Inflammatory macrophage treated with lipopolysaccharide for 4 hours (primary cell): ENCODE results near the gene INPP5E.

Experiments used
- DNase-seq: peaks from one replicate; pipeline ENCODE4 v3.0.0-alpha.2; 2020

INPP5E gene

DNA sequence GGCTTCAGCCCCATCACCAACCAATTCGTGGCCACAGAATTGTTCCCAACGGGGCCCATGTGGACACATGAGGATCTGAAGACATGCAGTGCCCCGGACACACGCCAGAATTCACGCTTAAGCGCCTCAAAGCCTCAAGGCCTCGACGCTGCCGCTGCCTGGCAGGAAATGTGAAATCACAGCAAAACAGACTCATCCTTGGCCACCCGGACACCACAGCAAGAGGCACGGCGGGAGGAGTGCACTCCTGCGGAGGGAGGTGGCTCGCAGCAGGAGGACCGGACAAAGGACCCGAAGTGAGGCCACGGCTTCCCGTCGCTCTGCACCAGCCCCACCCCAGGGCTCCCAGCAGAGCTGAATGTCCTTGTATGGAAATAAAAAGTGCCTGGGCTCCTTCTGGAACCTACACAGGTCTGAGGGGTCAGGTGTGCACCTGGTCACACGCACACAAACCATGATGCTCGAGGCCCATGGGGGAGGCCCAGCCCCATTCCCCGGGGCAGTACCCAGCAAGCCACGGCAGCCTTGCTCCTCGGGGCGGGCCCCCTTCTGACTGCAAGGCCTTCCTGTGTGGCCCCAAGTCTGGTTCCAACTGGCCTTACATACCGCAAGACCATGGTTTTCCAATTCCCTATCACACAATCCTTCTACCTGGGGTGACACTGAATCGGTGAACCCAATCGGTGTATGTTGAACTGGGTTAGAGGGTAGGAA, 33.2 kb upstream of the INPP5E start:
- no peak for DNase-seq

DNA sequence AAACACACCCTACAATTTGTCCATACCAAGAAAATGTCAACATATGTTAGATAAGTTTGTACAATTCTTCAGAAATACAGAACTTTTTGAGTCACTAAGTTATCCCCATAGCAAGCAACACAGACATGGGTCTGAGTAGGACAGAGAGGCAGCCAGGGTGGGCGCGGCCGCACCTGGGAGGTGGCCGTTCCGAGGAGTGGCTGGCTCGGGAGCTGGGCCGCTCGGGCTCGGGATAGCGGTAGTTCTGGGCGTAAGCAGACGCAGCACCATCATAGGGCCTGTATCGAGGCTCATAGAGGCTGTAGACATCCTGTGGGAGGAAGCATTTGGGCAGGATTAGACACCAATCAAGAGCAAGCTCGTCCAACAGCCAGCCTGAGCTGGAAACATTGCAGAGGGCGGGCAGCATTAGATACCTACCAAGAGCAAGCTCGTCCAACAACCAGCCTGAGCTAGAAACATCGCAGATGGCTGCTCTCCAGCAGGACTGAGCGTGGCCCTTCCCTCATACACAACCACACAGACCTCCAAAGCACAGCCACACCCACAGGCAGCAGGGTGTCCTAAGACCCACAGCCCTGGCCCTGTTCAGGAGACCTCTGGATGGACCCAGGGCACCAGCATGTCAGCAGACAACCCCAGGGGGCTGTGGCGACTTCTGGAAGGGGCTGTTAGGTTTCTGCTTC, 32.3 kb upstream of the INPP5E start:
- no peak for DNase-seq

DNA sequence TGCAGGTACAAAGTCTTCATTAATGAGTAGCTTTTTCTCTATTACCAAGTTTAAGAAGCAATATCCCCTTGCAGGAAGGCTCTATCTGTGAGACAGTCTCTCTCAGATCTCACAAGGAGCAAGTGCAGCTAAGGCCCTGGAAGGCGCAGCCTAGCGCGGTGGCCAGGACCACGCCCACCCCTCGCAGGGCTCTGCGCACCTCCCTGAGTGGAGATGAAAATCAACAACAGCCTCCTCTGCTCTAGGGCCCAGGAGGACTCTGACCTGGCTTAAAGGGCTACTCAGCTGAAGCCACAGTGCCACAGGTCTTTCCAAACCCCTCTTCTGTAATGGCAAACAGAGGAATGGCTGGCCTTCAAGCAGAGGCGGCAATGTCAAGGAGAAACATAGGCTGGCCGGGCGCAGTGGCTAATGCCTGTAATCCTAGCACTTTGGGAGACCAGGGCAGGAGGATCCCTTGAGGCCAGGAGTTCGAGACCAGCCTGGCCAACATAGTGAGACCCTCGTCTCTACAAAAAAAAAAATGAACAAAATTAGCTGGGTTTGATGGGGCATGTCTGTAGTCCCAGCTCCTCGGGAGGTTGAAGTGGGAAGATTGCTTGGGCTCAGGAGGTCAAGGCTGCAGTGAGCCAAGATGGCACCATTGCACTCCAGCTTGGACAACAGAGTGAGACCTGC, 31.3 kb upstream of the INPP5E start:
- DNase-seq, result no peak

DNA sequence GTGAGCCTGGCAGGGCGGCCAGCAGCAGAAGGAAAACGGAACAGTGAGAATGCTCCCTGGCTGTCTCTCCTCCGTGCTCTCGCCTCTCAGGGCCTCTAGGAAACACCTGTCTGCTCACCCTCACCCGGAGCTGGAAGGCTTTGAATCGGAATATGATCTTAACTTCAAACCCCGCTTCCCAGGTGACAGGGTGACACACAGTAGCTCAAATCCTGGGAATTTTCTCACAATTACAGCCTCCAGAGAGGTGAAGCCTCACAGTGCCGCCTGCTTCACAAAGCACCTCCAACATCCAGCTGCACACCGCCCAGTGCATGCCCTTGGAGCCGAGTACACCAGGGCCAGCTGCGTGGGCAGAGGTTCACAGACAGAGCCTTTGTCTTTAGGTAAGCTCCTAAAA, 30.7 kb upstream of the INPP5E start:
- DNase-seq, result no peak

DNA sequence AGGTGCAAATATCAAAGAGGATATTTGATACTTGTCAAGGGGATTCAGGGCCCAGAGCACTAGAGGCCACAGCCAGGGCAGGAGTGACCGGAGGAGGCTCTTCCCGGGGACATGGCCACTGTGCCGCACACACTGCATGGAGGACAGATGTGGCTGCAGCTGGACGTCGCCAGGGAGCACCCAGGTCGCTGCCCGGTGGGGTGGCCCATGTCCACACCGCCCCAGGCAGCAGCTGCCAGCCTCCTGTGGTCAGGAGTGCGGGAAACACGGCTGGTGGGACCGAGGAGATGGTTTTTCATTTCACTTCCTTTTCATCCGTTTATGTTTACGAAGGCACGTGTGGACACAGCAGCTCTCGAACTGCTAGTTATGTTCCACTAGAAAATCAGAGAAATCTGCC, 28.1 kb upstream of the INPP5E start:
- DNase-seq, result no peak

DNA sequence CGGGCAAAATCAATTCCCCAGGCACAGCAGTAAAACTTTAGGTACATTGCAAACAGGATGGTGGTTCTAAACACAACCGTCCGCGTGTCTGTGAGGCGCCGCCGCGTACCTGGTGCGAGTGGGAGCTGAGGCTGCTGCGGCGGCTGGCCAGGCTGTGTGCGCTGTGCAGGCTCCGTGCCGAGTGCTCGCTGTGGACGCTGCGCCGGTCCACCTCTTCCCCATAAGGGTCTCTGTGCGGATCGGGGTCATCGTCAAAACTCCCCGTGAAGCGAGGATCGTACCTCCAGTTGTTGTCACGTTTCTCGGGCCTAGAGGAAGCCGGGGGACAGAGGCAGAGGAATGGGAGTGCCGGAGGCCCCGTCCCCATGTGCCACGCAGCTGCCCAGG, 26.5 kb upstream of the INPP5E start:
- no peak for DNase-seq

DNA sequence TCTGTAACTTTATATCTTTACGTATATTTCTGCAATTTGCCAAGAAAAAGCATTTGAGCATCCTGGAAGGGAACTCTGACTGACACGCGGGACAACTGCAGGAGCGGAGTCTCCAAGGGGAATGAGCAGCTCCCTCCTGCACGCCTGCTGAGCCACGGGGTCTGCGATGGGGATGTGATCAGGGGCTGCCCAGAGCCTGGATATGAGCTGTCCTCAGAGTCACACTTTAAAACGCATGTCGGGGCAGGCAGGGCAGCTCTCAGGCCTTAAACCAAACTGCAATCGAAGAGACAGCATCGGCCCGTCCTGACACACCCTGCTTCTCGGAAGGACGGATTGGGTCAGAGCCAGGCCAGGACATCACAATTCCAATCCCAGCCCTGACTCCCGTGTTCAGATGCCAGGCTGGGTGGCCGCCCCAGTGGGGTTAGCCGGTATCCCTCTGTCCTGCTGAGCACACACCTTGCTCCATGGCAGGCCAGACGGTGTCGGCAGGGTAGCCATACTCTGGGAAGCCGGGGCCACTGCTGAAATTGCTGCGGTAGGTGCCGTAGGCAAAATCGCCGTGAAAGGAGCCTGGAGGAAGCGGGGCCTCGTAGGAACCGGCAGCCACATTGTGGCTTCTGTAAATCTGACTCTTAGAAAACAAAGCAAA, 26.0 kb upstream of the INPP5E start:
- no peak for DNase-seq

DNA sequence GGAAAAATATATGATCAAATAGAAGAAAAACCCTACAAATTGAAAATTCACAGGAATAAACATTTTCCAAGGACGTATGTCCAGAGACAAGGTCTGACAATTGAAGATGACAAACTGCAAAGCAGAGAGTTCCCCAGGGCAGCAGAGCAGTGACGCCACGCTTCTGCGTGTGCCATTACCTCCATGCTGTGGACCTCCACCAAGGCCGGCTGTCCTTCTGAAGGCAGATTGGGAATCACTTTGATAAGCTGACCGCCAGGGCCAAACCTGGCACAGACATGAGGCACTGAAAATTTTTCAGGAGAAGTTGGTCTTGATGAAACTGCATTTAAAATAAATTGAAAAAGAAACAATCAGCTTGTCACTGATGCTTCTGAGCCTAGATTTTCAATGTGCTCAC, 24.6 kb upstream of the INPP5E start:
- no peak for DNase-seq

DNA sequence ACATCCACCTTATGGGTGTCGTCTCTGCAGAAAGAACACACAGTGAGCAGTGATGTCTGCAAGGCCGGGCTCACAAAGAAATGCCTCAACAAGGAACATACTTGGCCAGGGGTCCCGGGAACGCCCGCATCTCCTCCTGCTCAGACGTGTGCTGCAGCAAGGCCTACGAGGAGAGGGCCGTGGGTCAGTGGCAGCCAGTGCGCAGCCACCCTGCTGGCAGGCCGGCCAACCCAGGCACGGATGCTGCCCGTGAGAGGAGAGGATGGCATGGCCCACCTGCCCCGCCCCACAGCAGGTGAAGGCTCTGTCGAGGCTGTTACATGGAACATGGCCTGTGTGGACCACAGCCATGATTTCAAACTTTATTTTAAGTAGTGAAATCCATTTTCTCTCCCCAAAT, 23.9 kb upstream of the INPP5E start:
- DNase-seq, result no peak

DNA sequence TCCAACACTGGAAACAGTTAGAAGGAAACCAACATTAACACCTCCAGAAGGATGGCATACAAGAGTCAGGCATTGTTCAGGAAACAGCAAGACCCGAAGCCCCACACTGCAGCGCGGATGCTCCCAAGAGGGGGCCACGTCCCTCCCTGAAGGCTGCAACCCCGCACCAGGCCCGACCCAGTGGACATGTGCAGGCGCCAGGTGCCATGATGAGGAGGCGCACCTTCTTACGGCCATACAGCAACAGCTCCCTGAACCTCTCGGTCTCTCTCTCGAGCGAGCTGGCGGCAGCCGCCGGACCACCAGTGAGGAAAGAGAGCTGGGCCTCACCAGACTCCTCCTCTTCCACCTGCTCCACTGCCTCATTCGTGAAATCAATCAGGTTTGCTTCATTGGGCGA, 23.0 kb upstream of the INPP5E start:
- DNase-seq, result no peak

DNA sequence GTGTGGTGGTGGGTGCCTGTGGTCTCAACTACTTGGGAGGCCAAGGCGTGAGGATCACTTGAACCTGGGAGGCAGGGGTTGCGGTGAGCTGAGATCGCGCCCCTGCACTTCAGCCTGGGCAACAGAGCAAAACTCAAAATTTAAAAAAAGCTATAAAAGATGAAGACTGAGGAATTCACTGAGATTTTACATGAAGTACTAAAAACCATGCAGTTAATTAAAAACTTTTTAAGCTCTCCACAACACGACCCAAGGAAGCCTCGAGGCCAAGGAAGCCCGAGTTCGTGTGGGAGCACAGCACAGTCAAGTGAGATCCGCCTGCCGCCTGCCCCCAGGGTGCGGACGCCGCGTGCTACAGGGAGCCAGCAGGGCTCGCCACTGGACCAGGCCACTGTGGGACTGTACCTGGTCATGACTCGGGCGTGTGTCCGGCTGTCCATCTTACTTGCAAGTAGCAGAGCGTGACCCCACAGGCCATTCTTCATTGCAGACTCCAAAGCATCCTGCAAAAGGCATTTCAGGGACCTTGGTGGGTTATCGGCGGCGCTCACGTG, 21.2 kb upstream of the INPP5E start:
- no peak for DNase-seq

DNA sequence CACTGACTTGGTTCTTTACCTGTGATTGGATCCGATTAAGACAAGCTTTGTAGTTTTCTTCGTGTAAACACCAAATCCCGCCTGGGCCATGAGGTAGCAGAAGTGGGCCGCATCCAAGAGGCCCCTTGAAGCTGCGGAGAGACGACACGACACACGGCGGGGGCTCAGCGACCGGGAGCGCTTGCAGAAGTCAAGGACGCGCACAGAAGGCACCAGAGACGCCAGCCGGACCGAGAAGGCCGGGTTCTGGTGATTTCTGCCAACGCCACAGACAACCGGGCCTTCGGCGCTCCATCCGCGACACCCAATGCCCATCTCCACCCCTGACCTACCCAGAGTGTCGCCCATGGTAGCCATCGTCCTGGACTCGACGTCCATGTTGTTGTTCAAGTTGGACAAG, 19.8 kb upstream of the INPP5E start:
- DNase-seq, result no peak

DNA sequence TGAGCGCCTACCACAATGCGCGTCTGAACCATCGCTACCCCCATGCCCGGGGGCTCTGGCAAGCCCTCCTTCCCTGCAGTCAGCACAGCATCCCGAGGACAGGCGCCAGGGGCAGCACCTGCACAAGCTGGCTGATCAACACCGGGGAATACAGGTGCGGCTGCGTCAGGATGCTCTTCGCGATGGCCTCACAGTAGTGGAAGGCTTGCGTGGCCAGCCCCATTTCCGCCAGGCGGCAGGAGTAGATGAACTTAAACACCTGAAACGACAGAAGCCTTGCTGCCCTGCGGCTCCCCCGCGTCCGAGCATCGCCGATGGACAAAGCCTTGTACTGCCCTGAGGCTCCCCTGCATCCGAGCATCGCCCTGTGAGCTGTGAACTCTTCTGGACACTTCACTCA, 17.7 kb upstream of the INPP5E start:
- no peak for DNase-seq

DNA sequence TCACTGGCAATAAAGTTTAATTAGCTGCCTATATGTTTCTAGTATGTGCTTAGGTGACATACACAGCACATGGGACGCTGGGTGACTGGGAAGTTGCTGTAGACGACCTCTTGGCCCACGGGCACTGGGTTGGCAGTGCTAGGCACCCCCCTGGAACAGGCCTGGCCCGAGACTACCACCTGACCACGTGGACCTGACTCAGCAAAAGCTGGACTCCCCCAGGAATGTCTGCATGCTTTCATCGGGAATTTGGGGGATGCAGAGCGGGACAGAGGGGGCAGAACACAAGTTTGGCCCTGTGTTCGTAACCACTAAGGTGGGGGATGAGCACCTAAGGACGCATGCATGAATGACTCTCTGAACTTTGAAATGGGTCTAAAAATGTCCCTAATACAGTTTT, 16.6 kb upstream of the INPP5E start:
- no peak for DNase-seq

DNA sequence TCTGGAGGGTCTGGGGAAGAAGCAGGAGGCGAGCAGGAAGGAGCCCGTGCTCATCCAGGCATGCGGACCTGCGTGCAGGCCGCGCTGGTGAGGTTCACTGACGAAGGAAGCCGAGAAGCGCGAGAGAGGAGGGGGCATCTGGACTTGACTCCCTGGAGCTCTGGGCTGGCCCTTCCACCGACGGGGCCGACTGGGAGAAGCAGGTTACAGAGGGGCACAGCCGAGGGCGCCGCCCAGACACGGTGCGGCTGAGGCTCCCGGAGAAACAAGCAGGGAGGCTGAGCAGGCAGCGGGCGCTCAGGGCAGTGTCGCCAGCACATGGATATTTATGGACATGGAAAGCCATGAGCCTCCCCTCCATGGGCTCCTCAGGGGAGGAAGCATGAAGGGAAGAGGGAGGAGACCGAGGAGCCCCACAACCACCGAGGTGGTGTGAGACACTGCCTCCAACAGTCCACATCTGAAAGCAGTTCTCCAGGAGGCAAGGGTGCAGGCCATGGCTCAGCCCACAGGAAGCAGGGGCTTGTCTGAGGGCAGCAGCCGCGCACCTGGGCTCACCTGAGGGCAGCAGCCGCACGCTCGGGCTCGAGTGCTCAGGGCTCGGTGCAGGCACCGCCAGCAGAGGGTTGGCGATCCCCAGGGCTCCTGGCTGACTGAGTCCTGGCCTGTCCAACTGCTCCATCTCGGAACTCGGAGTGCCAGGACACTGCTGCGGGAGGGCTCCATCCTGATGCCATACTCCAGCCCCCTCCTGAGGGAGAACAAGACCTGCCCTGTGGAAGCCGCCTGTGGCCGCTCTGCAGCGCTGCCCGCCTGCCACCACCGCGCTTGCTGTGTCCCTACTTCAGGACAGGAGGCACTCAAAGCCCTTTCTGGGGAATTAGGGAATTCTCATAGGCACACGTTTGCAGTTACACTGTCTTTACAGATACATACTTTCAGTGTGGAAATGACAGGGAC, 15.7 kb upstream of the INPP5E start:
- no peak for DNase-seq

DNA sequence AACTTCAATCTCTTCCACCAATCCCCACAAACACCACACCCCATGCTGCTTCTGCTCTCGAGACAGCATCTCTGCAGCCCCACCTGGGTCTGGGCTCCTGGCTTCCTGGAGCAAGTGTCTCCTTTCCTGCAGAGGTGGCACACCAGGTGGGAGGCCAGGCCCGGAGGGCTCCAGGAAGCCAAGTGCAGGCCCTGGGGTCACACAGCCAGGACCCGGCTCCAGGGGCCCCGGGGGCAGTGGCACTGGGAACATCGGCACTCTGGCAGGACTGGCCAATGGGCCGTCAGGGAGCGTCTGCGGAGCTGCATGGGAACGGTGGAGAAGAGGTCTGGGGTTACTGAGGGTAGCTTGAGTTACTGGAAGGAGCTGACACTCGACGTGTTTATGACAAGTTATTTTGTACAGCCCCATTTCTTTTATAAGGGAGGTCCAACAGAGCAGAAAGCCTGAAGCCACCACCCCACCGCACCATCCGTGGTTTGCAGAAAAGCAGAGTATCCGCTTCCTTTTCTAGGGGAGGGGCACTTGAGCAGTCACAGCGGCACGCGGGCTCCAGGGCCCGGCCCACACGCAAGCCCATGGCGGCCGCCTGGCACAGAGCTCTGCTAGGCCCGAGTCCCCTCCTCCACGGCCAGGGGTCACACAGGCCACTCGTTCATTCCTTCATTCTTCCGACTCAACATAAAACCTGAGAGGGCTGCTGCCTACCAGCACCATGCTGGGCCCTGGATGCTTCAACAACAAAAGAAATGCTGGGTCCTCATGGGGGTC, 14.6 kb upstream of the INPP5E start:
- DNase-seq, result no peak

DNA sequence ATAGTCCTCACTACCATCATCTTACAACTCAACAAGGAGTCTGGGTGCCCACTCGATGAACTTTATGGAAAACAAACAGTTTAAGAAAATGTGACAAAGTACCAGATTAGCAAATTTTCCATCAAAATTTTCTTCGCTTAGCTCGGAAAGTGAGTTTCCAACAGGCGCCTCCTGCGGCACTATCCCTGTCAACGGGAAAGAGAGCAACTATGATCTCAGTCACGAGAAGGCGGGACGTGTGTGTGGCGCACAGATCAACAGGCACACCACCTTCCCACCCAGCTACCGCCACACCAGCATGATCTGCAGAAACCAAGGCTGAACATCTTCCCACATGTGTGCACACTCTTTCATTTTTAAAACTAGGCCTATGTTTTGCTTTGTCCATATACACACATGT, 13.7 kb upstream of the INPP5E start:
- DNase-seq, result no peak

DNA sequence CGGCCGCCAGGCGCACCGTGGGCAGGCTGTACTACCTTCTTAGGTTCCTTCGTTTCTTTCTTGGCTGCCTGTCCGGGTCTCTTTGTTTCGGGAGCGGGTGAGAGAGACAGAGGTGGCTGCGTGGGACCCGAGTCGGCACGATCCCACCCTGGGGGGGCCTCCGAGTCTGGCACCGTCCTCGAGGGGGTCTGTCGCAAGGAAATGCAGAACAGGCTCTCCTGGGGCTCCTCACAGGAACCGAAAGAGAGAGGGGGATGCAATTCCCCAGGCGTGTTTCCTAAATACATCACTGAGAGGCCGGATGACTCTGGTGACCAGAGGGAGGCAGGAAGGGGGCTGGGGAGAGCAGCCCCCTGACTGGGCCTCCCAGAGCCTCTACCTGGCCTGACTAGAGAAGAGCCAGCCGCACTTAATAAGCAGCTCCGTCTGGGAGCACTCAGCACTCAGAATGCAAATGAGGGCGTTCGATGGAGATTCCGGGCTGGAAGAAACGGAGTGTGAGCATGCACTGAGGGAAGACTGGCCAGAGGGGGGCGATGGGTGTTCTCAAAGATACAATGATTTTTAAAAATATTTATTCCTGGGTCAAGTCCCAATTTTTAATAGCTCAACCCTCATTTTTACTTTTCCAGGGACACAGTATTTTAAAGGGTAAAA, 11.7 kb upstream of the INPP5E start:
- no peak for DNase-seq

DNA sequence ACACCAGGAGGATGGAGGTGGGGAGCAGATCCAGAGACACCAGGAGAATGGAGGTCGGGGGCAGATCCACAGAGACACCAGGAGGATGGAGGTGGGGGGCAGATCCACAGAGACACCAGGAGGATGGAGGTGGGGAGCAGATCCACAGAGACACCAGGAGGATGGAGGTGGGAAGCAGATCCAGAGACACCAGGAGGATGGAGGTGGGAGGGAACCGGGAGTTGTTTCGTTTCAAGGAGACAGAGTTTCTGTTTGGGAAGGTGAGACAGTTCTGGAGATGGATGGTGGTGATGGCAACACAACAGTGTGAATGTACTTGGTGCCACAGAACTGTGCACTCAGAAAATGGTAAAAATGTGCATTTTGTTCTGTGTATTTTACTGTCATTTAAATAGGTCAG, 9.0 kb upstream of the INPP5E start:
- no peak for DNase-seq

DNA sequence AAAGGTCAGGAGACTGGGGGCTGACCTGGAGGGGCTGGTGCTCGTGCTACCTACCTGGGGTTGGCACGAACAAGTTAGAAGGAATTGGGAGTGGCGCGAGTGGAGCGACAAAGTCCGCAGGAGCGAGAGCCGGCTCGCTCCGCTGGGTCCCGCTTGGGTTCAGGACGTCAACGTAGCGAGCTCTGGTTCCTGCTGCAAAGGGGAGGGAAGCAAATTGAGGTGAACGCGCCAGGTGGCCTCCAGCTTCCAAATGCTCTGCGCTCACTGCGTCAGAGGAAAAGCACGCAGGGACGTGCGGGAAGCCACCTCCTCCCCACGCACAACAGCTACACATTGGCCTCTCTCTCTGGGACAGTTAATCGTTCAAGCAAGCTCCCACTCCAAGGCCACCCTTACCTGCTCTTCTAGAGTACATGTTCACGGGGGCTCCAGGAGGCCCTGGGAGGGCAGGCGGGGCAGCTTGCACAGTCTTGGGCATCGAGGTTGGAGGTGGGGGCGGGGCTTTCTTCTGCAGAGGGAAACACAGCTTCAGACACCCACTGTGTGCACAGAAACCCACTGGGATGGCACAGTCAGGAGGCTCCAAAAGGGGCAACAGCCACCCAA, 7.6 kb upstream of the INPP5E start:
- no peak for DNase-seq

DNA sequence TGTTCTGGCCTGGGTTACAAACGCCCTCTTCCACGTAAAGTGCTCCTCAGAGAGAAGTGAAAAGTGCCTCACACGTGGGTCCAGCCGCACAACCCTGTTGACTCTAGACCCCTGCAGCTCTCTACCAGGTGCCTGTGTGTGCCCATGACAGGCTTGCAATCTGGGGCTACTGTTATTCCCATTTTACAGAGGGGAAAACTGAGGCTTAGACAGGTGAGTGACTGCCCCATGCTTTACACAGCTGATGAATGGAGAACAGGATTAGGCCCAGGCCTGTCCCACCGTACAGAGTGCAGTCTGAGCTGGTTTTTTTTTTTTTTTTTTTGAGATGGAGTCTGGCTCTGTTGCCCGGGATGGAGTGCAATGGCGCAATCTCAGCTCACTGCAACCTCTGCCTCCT, 6.2 kb upstream of the INPP5E start:
- DNase-seq, result no peak
